OCI-LY7 (cell line): ENCODE data around the gene ABRAXAS1. TPM values are rescaled to one million over a fixed set of nuclear protein-coding genes. Genes with fewer than 3 reads are reported as not detected.

Experiments
- total RNA-seq, 2 experiments: library from RNA; depleted of rRNA in 1 of 2; stranded (reverse); fragments of >200 nt in 1 of 2; shearing (Covaris generic) in 1 of 2; gene quantifications; 2 replicates each; pipeline ENCODE4 v1.2.3, GENCODE V29; 2014 to 2022

Gene ABRAXAS1
- total RNA-seq, 2 experiments from 2014 or later = 24.4 to 26.5 TPM

Other genes with a start within 250 kb of the ABRAXAS1 start
- 12.1 and 12.8 TPM in 2 replicates for gene COQ2, start 200.3 kb downstream of the ABRAXAS1 start, total RNA-seq (2014; rRNA removed; shearing (Covaris generic))
- gene COQ2, start 200.3 kb downstream of the ABRAXAS1 start, total RNA-seq (2022) = 14.4 and 17.9 TPM in 2 replicates
- gene HPSE, start 150.3 kb downstream of the ABRAXAS1 start, total RNA-seq (2014; rRNA removed; shearing (Covaris generic)) = 1.8 and 3.1 TPM in 2 replicates
- gene HPSE, start 150.3 kb downstream of the ABRAXAS1 start, total RNA-seq (2022) = 2.4 and 3.0 TPM in 2 replicates
- 63.3 and 67.1 TPM in 2 replicates for gene HELQ, start 29.3 kb downstream of the ABRAXAS1 start, total RNA-seq (2014; rRNA removed; shearing (Covaris generic))
- gene HELQ, start 29.3 kb downstream of the ABRAXAS1 start, total RNA-seq (2022) = 66.3 and 70.4 TPM in 2 replicates
- 38.1 and 41.4 TPM in 2 replicates for gene MRPS18C, start 29.0 kb downstream of the ABRAXAS1 start, total RNA-seq (2014; rRNA removed; shearing (Covaris generic))
- 98.1 and 104 TPM in 2 replicates for gene MRPS18C, start 29.0 kb downstream of the ABRAXAS1 start, total RNA-seq (2022)
- 0.41 TPM in 1 of 2 replicates, not detected in the other for gene GPAT3, start 51.0 kb upstream of the ABRAXAS1 start, total RNA-seq (2014; rRNA removed; shearing (Covaris generic))
- gene GPAT3, start 51.0 kb upstream of the ABRAXAS1 start, total RNA-seq (2022) = not detected in 2 replicates